ENCODE data around the gene IRF2BP2. TPM values are rescaled to one million over a fixed set of nuclear protein-coding genes. Genes with fewer than 3 reads are reported as not detected.

Gene IRF2BP2
- total RNA-seq, 2 donors from 2014 or later = 157 to 164 TPM

- H3K4me1 ChIP-seq = no peaks in the 10 kb centered on the region
- intact Hi-C loops (cut with DNase I) = no loop called here
Observed at GRCh38 chr1:234627009-234627950, 17.3 kb upstream of the IRF2BP2 start.

GRCh38 chr1:234626391-234626790 lies 16.4 kb upstream of the IRF2BP2 start:
- H3K4me1 ChIP-seq = no peaks in the 10 kb centered on the region
- no peaks in the 10 kb centered on the region for H3K9me3 ChIP-seq
- no peak overlapping the region for H3K27ac ChIP-seq
- no peak overlapping the region for H3K9ac ChIP-seq (ENCODE audit: low read depth in 2 of 2, low read length in 2 of 2)
- DNase-seq = no peak
- no peaks in the 10 kb centered on the region for H3K27me3 ChIP-seq
- TF ChIP-seq CTCF (IDR thresholded peaks at IDR 0.05) = no peak
- H3K4me3 ChIP-seq = no peak overlapping the region
- H3K36me3 ChIP-seq = no peaks in the 10 kb centered on the region
- intact Hi-C loops (cut with DNase I) = no loop called here

More at GRCh38 chr1:234627009-234627950, 17.3 kb upstream of the IRF2BP2 start:
- Histone ChIP-seq H3K36me3 (no peaks in the 10 kb centered on the region), H3K27ac (no peak overlapping the region), H3K27me3 (no peaks in the 10 kb centered on the region), H3K9me3 (no peaks in the 10 kb centered on the region), H3K9ac (ENCODE audit: low read depth in 2 of 2, low read length in 2 of 2) (peak overlapping the region in 1 of 2 donors; percentile 18), H3K4me3 (no peak overlapping the region)
- TF ChIP-seq CTCF (IDR thresholded peaks at IDR 0.05) = no peak
- no peak for DNase-seq

- H3K9ac ChIP-seq (ENCODE audit: low read depth in 2 of 2, low read length in 2 of 2) = no peak overlapping the region
- intact Hi-C loops (cut with DNase I) = no loop called here
- no peak overlapping the region for H3K27ac ChIP-seq
- H3K36me3 ChIP-seq = no peaks in the 10 kb centered on the region
- DNase-seq = no peak
- H3K4me1 ChIP-seq = no peaks in the 10 kb centered on the region
- no peaks in the 10 kb centered on the region for H3K27me3 ChIP-seq
- H3K9me3 ChIP-seq = no peaks in the 10 kb centered on the region
- H3K4me3 ChIP-seq = no peak overlapping the region
- TF ChIP-seq CTCF (IDR thresholded peaks at IDR 0.05) = no peak
Observed at GRCh38 chr1:234624724-234625117, 14.7 kb upstream of the IRF2BP2 start.

- Histone ChIP-seq H3K9ac (ENCODE audit: low read depth in 2 of 2, low read length in 2 of 2) (peak overlapping the region in 1 of 2 donors; percentile 26), H3K4me1 (peaks cover 5% of the 10 kb centered on the region), H3K9me3 (no peaks in the 10 kb centered on the region), H3K27ac (peak overlapping the region; percentile 20), H3K36me3 (no peaks in the 10 kb centered on the region), H3K4me3 (no peak overlapping the region), H3K27me3 (no peaks in the 10 kb centered on the region)
- intact Hi-C loops (cut with DNase I) = no loop called here
- no peak for TF ChIP-seq CTCF (IDR thresholded peaks at IDR 0.05)
- no peak for DNase-seq
Observed at GRCh38 chr1:234621657-234622335, 11.8 kb upstream of the IRF2BP2 start.

GRCh38 chr1:234621127-234621468 lies 11.1 kb upstream of the IRF2BP2 start:
- intact Hi-C loops (cut with DNase I) = no loop called here
- Histone ChIP-seq H3K9me3 (no peaks in the 10 kb centered on the region), H3K27me3 (no peaks in the 10 kb centered on the region), H3K36me3 (no peaks in the 10 kb centered on the region), H3K9ac (ENCODE audit: low read depth in 2 of 2, low read length in 2 of 2) (no peak overlapping the region), H3K27ac (peak overlapping the region; percentile 60), H3K4me3 (no peak overlapping the region), H3K4me1 (peaks cover 8% of the 10 kb centered on the region)
- no peak for TF ChIP-seq CTCF (IDR thresholded peaks at IDR 0.05)
- DNase-seq = no peak

Measured in colonic mucosa (tissue), 4 donors.